Trophoblast cell (in vitro differentiated cells and primary cell): ENCODE data around the gene TMEM181.
"Not testable (repeated sequence)": the region's sequence is repeated elsewhere in the genome, so short reads cannot be mapped to it uniquely, and the experiment has no call there.

Source experiments
- DNase-seq, 2 donors: peaks; one replicate each; pipeline ENCODE4 v3.0.0-alpha.2; 2016
- H2AFZ ChIP-seq: 2 replicates; pipeline ENCODE4 v1.6.1; 2013; ENCODE audit warnings: low read length, moderate library complexity, mild to moderate bottlenecking; ENCODE audit not compliant: insufficient read depth, poor library complexity
- H2AK5ac ChIP-seq: 2 replicates; pipeline ENCODE4 v1.6.1; 2013; ENCODE audit warnings: mild to moderate bottlenecking, low read length
- H2BK120ac ChIP-seq: 2 replicates; pipeline ENCODE4 v1.6.1; 2013; ENCODE audit warnings: low read length, mild to moderate bottlenecking, moderate library complexity; ENCODE audit not compliant: insufficient read depth, poor library complexity
- H2BK12ac ChIP-seq: 2 replicates; pipeline ENCODE4 v1.6.1; 2013; ENCODE audit warnings: mild to moderate bottlenecking, low read length, moderate library complexity
- H2BK5ac ChIP-seq: 2 replicates; pipeline ENCODE4 v1.6.1; 2013; ENCODE audit warnings: low read length, low read depth, moderate library complexity, mild to moderate bottlenecking; ENCODE audit not compliant: poor library complexity
- H3K14ac ChIP-seq: 2 replicates; pipeline ENCODE4 v1.6.1; 2013; ENCODE audit warnings: mild to moderate bottlenecking, low read length
- H3K18ac ChIP-seq: 2 replicates; pipeline ENCODE4 v1.6.1; 2013; ENCODE audit warnings: mild to moderate bottlenecking, low read length
- H3K23ac ChIP-seq: 2 replicates; pipeline ENCODE4 v1.6.1; 2013; ENCODE audit warnings: low read length
- H3K27ac ChIP-seq: 2 replicates; pipeline ENCODE4 v1.5.1; 2013; ENCODE audit warnings: low read depth, mild to moderate bottlenecking, inconsistent platforms, low read length, moderate library complexity
- H3K27me3 ChIP-seq: 2 replicates; pipeline ENCODE4 v1.6.1; 2013; ENCODE audit warnings: inconsistent platforms, mild to moderate bottlenecking, low read length, moderate library complexity; ENCODE audit not compliant: insufficient read depth
- H3K36me3 ChIP-seq, 2 experiments: 1 replicate in 1 of 2; 2 replicates in 1 of 2; pipeline ENCODE4 v1.6.1; 2013; ENCODE audit warnings: low read length in 2 of 2, mild to moderate bottlenecking in 2 of 2, moderate library complexity in 1 of 2; ENCODE audit not compliant: insufficient read depth in 2 of 2, control insufficient read depth in 1 of 2
- H3K4ac ChIP-seq: 2 replicates; pipeline ENCODE4 v1.6.1; 2013; ENCODE audit warnings: low read depth, mild to moderate bottlenecking, low read length, moderate library complexity
- H3K4me1 ChIP-seq, 2 experiments: 1 replicate in 1 of 2; 2 replicates in 1 of 2; pipeline ENCODE4 v1.6.1; 2013; ENCODE audit warnings: low read length in 2 of 2, mild to moderate bottlenecking in 2 of 2, moderate library complexity in 1 of 2; ENCODE audit not compliant: insufficient read depth in 2 of 2, control insufficient read depth in 1 of 2
- H3K4me2 ChIP-seq: 2 replicates; pipeline ENCODE4 v1.6.1; 2013; ENCODE audit warnings: inconsistent platforms, mild to moderate bottlenecking, low read length, moderate library complexity
- H3K4me3 ChIP-seq: 2 replicates; pipeline ENCODE4 v1.5.1; 2013; ENCODE audit warnings: mild to moderate bottlenecking, low read depth, low read length, inconsistent platforms
- H3K79me1 ChIP-seq: one replicate; pipeline ENCODE4 v1.6.1; 2013; ENCODE audit warnings: low read length
- H3K79me2 ChIP-seq: 2 replicates; pipeline ENCODE4 v1.6.1; 2013; ENCODE audit warnings: low read length, mild to moderate bottlenecking; ENCODE audit not compliant: control insufficient read depth, insufficient read depth, poor library complexity
- H3K9ac ChIP-seq: 2 replicates; pipeline ENCODE4 v1.6.1; 2013; ENCODE audit warnings: mild to moderate bottlenecking, low read length
- H3K9me3 ChIP-seq: 2 replicates; pipeline ENCODE4 v1.6.1; 2013; ENCODE audit warnings: low read depth, mild to moderate bottlenecking, control low read depth, inconsistent platforms, low read length; ENCODE audit not compliant: insufficient read depth
- H4K12ac ChIP-seq: 2 replicates; pipeline ENCODE4 v1.6.1; 2013; ENCODE audit warnings: low read depth, mild to moderate bottlenecking, low read length, moderate library complexity
- H4K8ac ChIP-seq: 2 replicates; pipeline ENCODE4 v1.6.1; 2013; ENCODE audit warnings: low read depth, mild to moderate bottlenecking, low read length, moderate library complexity
- H4K91ac ChIP-seq: one replicate; pipeline ENCODE4 v1.6.1; 2013; ENCODE audit warnings: low read depth, mild to moderate bottlenecking, low read length, moderate library complexity
- WGBS: extraction: QIAGEN DNeasy Blood & Tissue Kit; methylation state at CpG from one replicate; pipeline ENCODE4 v1.1.7; 2013; ENCODE audit warnings: missing lambda C conversion rate; ENCODE audit not compliant: insufficient read length, insufficient coverage; ENCODE audit errors: extremely low coverage; 5-methylcytosine and 5-hydroxymethylcytosine counted together

TMEM181 gene

GRCh38 chr6:158649289-158650143, 89.6 kb downstream of the TMEM181 start, which contains the start of gene SYTL3:
TSS of gene SYTL3 (plus strand) at chr6:158650054. CDS start at chr6:158663269, 13,215 bp downstream.
- Histone ChIP-seq H3K9me3 (no peaks in the 10 kb centered on the region), H3K27me3 (no peaks in the 10 kb centered on the region), H3K23ac (no peak within 1 kb of the TSS), H2BK120ac (peak within 1 kb of the TSS; percentile 63), H3K4me2 (no peak within 1 kb of the TSS), H3K9ac (no peak within 1 kb of the TSS), H4K8ac (no peak within 1 kb of the TSS), H3K4me3 (no peak within 1 kb of the TSS), H3K79me1 (peaks cover 8% of the 10 kb centered on the region), H2AK5ac (peak within 1 kb of the TSS; percentile 30), H2BK5ac (no peak within 1 kb of the TSS), H2BK12ac (peak within 1 kb of the TSS; percentile 87), H3K4me1 (peaks cover 14 to 31% of the 10 kb centered on the region in 2 experiments), H3K14ac (no peak within 1 kb of the TSS), H2AFZ (no peak within 1 kb of the TSS), H3K4ac (no peak within 1 kb of the TSS), H4K12ac (no peak within 1 kb of the TSS), H3K36me3 (no peaks in the 10 kb centered on the region), H4K91ac (peak within 1 kb of the TSS; percentile 41), H3K18ac (peak within 1 kb of the TSS; percentile 35), H3K79me2 (peaks cover 2% of the 10 kb centered on the region), H3K27ac (no peak within 1 kb of the TSS)
- peak in 1 of 2 donors; percentile 32 for DNase-seq
- WGBS = no CpG with 5 or more reads among the region's 15 CpGs

GRCh38 chr6:158651981-158652737, 92.3 kb downstream of the TMEM181 start:
- H2BK12ac ChIP-seq, H3K14ac ChIP-seq, H3K79me1 ChIP-seq, H3K9ac ChIP-seq, H3K27ac ChIP-seq, H3K23ac ChIP-seq, H3K4me2 ChIP-seq, H2AK5ac ChIP-seq, H3K4me3 ChIP-seq, H4K8ac ChIP-seq, DNase-seq, H3K4ac ChIP-seq, H2AFZ ChIP-seq, H4K12ac ChIP-seq, H3K36me3 ChIP-seq, H2BK5ac ChIP-seq, H3K9me3 ChIP-seq, H2BK120ac ChIP-seq, H3K18ac ChIP-seq, H4K91ac ChIP-seq, H3K79me2 ChIP-seq, H3K27me3 ChIP-seq: not testable (repeated sequence)
- peaks cover 6 to 14% of the 10 kb centered on the region in 2 experiments for H3K4me1 ChIP-seq
- no CpG with 5 or more reads among the region's 17 CpGs for WGBS

- no peaks in the 10 kb centered on the region for H3K79me2 ChIP-seq
- no CpG with 5 or more reads among the region's 15 CpGs for WGBS
These were observed 93.9 kb downstream of the TMEM181 start for GRCh38 chr6:158653577-158654354.

GRCh38 chr6:158654498-158654897, 94.6 kb downstream of the TMEM181 start:
- Histone ChIP-seq H3K27ac (peak overlapping the region; percentile 74), H2AK5ac (peak overlapping the region; percentile 31), H3K4me1 (peaks cover 5 to 10% of the 10 kb centered on the region in 2 experiments), H3K79me1 (peaks cover 5% of the 10 kb centered on the region), H3K36me3 (no peaks in the 10 kb centered on the region), H2BK120ac (peak overlapping the region; percentile 95), H2BK12ac (no peak overlapping the region), H4K91ac (peak overlapping the region; percentile 95), H3K4ac (no peak overlapping the region), H3K79me2 (no peaks in the 10 kb centered on the region), H2AFZ (peak overlapping the region; percentile 18), H3K18ac (no peak overlapping the region), H3K27me3 (no peaks in the 10 kb centered on the region), H3K14ac (peak overlapping the region; percentile 62), H3K9ac (no peak overlapping the region), H4K8ac (peak overlapping the region; percentile 19), H4K12ac (no peak overlapping the region), H3K23ac (no peak overlapping the region), H2BK5ac (peak overlapping the region; percentile 63), H3K4me3 (no peak overlapping the region), H3K9me3 (peaks cover 4% of the 10 kb centered on the region), H3K4me2 (no peak overlapping the region)
- DNase-seq = peak; percentile 56 to 58
- no CpG with 5 or more reads among the region's 6 CpGs for WGBS

More at GRCh38 chr6:158653577-158654354, 93.9 kb downstream of the TMEM181 start:
- peak overlapping the region; percentile 63 for H2BK5ac ChIP-seq
- H3K4me2 ChIP-seq = no peak overlapping the region
- H3K4me1 ChIP-seq = peaks cover 6 to 14% of the 10 kb centered on the region in 2 experiments
- H3K9ac ChIP-seq = no peak overlapping the region
- H4K91ac ChIP-seq = peak overlapping the region; percentile 95
- H4K12ac ChIP-seq = no peak overlapping the region
- no peaks in the 10 kb centered on the region for H3K36me3 ChIP-seq
- no peak overlapping the region for H3K23ac ChIP-seq
- peak overlapping the region; percentile 62 for H3K14ac ChIP-seq
- H3K9me3 ChIP-seq = peaks cover 4% of the 10 kb centered on the region
- peak overlapping the region; percentile 42 for H3K4ac ChIP-seq
- H3K27ac ChIP-seq = peak overlapping the region; percentile 74
- DNase-seq = peak in 1 of 2 donors; percentile 18
- H2BK12ac ChIP-seq = peak overlapping the region; percentile 54
- no peaks in the 10 kb centered on the region for H3K27me3 ChIP-seq
- H3K4me3 ChIP-seq = no peak overlapping the region
- H2AFZ ChIP-seq = no peak overlapping the region
- H2AK5ac ChIP-seq = peak overlapping the region; percentile 31
- peak overlapping the region; percentile 19 for H4K8ac ChIP-seq
- H3K79me1 ChIP-seq = peaks cover 5% of the 10 kb centered on the region
- H3K18ac ChIP-seq = peak overlapping the region; percentile 66
- H2BK120ac ChIP-seq = peak overlapping the region; percentile 95
